Neural crest cell (in vitro differentiated cells): ENCODE data around the gene N4BP2L2. TPM values are rescaled to one million over a fixed set of nuclear protein-coding genes. Genes with fewer than 3 reads are reported as not detected.
"Not testable (repeated sequence)": the region's sequence is repeated elsewhere in the genome, so short reads cannot be mapped to it uniquely, and the experiment has no call there.

Source experiments
- DNase-seq: peaks from one replicate; pipeline ENCODE4 v3.0.0; 2021; ENCODE audit warnings: low read depth, mixed read lengths, low spot score
- H3K27ac Mint-ChIP-seq: one replicate; pipeline ENCODE4 v1.8.0; 2021; ENCODE audit warnings: mild to moderate bottlenecking, mixed read lengths; ENCODE audit not compliant: unreplicated experiment
- H3K27me3 Mint-ChIP-seq: 2 replicates; pipeline ENCODE4 v1.8.0; 2021; ENCODE audit warnings: low read depth, mild to moderate bottlenecking, mixed read lengths
- H3K36me3 Mint-ChIP-seq: 2 replicates; pipeline ENCODE4 v1.8.0; 2021; ENCODE audit warnings: low read depth, mild to moderate bottlenecking, mixed read lengths
- H3K4me1 Mint-ChIP-seq: 2 replicates; pipeline ENCODE4 v1.8.0; 2021; ENCODE audit warnings: mixed read lengths
- H3K4me3 Mint-ChIP-seq: one replicate; pipeline ENCODE4 v1.8.0; 2021; ENCODE audit warnings: mild to moderate bottlenecking, mixed read lengths
- H3K9me3 Mint-ChIP-seq: 2 replicates; pipeline ENCODE4 v1.8.0; 2021; ENCODE audit warnings: mixed read lengths
- total RNA-seq: library from RNA; stranded (reverse); gene quantifications from 2 replicates; pipeline ENCODE4 v1.2.1, GENCODE V29; 2021
- TF ChIP-seq, protein P1 (sequence below): fragments of 200-600 bp; sonication (generic); conservative IDR thresholded peaks from 2 replicates; pipeline ENCODE4 v1.5.0; 2021; ENCODE audit warnings: antibody characterized with exemption, mild to moderate bottlenecking

N4BP2L2 gene
- total RNA-seq, 1 donor from 2014 or later, result 81.1 TPM

DNA sequence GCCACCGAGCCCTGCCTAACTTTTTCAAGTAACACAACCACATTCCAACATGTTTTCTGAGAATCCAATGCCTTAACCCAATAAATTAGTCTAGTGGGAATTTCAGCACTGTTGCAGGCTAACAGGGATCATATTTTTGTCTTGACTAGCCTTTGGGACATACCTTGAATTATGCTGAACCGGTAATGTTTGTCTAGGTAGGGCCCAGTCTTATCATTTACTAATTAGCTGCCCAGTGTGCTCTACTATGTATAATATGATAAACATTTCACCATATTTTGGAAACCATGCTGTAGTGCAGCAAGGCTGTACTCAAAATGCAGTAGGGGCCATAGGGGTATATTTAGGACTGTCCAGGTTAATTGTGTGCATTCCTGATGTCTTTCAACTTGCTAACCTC lies 44.4 kb upstream of the N4BP2L2 start:
- H3K36me3 Mint-ChIP-seq, result no peaks in the 10 kb centered on the region
- H3K4me1 Mint-ChIP-seq, result peaks cover 15% of the 10 kb centered on the region
- H3K27ac Mint-ChIP-seq, result no peak overlapping the region
- H3K27me3 Mint-ChIP-seq, result peaks cover 2% of the 10 kb centered on the region
- peaks cover 3% of the 10 kb centered on the region for H3K9me3 Mint-ChIP-seq
- no peak for DNase-seq
- no peak overlapping the region for H3K4me3 Mint-ChIP-seq
- TF ChIP-seq, protein P1, sequence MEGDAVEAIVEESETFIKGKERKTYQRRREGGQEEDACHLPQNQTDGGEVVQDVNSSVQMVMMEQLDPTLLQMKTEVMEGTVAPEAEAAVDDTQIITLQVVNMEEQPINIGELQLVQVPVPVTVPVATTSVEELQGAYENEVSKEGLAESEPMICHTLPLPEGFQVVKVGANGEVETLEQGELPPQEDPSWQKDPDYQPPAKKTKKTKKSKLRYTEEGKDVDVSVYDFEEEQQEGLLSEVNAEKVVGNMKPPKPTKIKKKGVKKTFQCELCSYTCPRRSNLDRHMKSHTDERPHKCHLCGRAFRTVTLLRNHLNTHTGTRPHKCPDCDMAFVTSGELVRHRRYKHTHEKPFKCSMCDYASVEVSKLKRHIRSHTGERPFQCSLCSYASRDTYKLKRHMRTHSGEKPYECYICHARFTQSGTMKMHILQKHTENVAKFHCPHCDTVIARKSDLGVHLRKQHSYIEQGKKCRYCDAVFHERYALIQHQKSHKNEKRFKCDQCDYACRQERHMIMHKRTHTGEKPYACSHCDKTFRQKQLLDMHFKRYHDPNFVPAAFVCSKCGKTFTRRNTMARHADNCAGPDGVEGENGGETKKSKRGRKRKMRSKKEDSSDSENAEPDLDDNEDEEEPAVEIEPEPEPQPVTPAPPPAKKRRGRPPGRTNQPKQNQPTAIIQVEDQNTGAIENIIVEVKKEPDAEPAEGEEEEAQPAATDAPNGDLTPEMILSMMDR, result no peak

DNA sequence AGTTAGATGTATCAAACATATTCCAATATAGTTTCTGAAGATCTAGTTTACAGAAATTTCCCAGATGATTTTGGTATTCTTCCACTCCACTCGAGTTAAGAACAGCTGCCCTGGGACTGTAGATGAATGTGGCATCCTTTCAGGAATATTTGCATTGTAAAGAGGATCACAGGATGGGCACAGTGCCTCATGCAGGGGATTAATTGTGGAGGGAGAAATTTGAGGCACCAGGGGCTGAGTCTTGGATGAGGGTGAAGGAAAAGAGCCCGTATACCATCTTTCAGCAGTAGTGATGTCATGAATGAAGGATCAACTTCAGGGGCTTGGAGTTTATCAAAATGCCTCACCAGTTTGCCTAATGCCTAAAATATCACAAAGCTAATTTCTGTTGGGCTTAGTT lies 43.7 kb upstream of the N4BP2L2 start:
- TF ChIP-seq, protein P1, result no peak
- Mint-ChIP-seq H3K4me1 (peaks cover 10% of the 10 kb centered on the region), H3K4me3 (no peak overlapping the region), H3K36me3 (no peaks in the 10 kb centered on the region), H3K27ac (no peak overlapping the region), H3K9me3 (peaks cover 5% of the 10 kb centered on the region), H3K27me3 (peaks cover 2% of the 10 kb centered on the region)
- no peak for DNase-seq

DNA sequence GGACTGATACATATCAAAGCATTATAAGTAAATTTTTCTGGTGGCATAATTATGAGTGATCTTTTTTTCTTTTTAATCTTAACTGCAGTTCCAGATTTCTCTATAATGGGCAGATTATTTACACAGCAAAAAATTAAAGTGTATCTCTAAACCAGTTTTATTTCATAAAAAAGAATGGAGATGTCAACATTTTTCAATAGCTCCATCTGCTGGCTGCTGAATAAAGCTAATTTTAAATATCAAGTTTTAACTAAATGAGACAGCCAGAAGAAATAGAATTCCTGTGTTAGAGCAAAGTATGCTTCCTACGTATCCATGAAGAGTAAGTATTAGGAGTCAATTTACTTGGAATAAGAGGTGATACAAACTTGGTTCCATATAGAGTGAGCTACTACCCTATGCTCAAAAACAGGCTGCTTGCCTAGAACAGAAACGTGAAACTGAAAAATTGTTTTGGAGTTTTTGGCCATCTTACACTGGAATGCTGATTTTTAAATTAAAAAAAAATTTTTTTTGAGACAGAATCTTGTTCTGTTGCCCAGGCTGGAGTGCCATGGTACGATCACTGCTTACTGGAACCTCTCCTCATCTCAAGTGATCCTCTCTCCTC lies 42.7 kb upstream of the N4BP2L2 start:
- no peaks in the 10 kb centered on the region for H3K36me3 Mint-ChIP-seq

GRCh38 chr13:32577032-32577431 lies 38.4 kb upstream of the N4BP2L2 start:
- no peaks in the 10 kb centered on the region for H3K36me3 Mint-ChIP-seq
- DNase-seq, result no peak
- H3K9me3 Mint-ChIP-seq, result peaks cover 13% of the 10 kb centered on the region
- no peak overlapping the region for H3K27ac Mint-ChIP-seq
- TF ChIP-seq, protein P1, result no peak
- H3K4me3 Mint-ChIP-seq, result no peak overlapping the region
- no peaks in the 10 kb centered on the region for H3K27me3 Mint-ChIP-seq
- H3K4me1 Mint-ChIP-seq, result no peaks in the 10 kb centered on the region

More for the DNA sequence above, 42.7 kb upstream of the N4BP2L2 start:
- Mint-ChIP-seq H3K4me3 (no peak overlapping the region), H3K27me3 (peaks cover 2% of the 10 kb centered on the region), H3K4me1 (peaks cover 10% of the 10 kb centered on the region), H3K27ac (no peak overlapping the region), H3K9me3 (peaks cover 13% of the 10 kb centered on the region)
- TF ChIP-seq, protein P1, result peak; percentile 71
- no peak for DNase-seq

GRCh38 chr13:32575687-32576086 lies 37.1 kb upstream of the N4BP2L2 start:
- H3K36me3 Mint-ChIP-seq, H3K4me3 Mint-ChIP-seq, H3K27ac Mint-ChIP-seq, DNase-seq, H3K4me1 Mint-ChIP-seq, H3K27me3 Mint-ChIP-seq: not testable (repeated sequence)
- H3K9me3 Mint-ChIP-seq, result peaks cover 13% of the 10 kb centered on the region

DNA sequence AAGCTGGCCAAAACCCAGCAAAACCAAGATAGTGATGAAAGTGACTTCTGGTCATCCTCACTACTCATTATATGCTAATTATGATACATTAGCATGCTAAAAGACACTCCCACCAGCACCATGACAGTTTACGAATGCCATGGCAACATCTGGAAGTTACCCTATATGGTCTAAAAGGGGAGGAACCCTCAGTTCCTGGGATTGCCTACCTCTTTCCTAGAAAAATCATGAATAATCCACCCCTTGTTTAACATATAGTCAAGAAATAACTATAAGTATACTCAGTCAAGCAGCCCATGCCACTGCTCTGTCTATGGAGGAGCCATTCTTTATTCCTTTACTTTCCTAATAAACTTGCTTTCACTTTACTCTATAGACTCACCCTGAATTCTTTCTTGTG lies 22.2 kb upstream of the N4BP2L2 start:
- H3K36me3 Mint-ChIP-seq, H3K27me3 Mint-ChIP-seq: not testable (repeated sequence)

More for the DNA sequence above, 22.2 kb upstream of the N4BP2L2 start:
- not testable (repeated sequence) for DNase-seq, H3K27ac Mint-ChIP-seq, H3K9me3 Mint-ChIP-seq, H3K4me3 Mint-ChIP-seq, H3K4me1 Mint-ChIP-seq
